PC-9 (cell line): ENCODE results near the gene GZMA.

Source experiments
- CTCF ChIP-seq: fragments of 200-600 bp; sonication (generic); conservative IDR thresholded peaks from 2 replicates; pipeline ENCODE4 v1.6.1; 2017; ENCODE audit warnings: mixed run types, antibody characterized with exemption, mild to moderate bottlenecking, moderate library complexity
- EZH2 ChIP-seq: fragments of 200-600 bp; sonication (generic); IDR thresholded peaks from 2 replicates; pipeline ENCODE4 v1.8.0; 2017; ENCODE audit warnings: antibody characterized with exemption, low read depth

- no peak for TF ChIP-seq CTCF
- no peak for TF ChIP-seq EZH2
Measured at GRCh38 chr5:55146080-55146479, 43.6 kb downstream of the GZMA start.
